Measurements from ENCODE around the gene ABL1.

GRCh38 chr9:130892477-130893304 is 57.6 kb downstream of the ABL1 start:
- no peak for TF ChIP-seq GATA2 (IDR thresholded peaks at IDR 0.05; ENCODE audit: low read depth, low read length)
- TF ChIP-seq GATA3 (IDR thresholded peaks at IDR 0.05; ENCODE audit: low read depth, low read length) = no peak
